ENCODE measurements around the gene UBE2N. TPM values are rescaled to one million over a fixed set of nuclear protein-coding genes. Genes with fewer than 3 reads are reported as not detected.

The UBE2N gene
- total and polyA plus RNA-seq, 10 of the 15 experiments (the other 5 are each of a cell fraction or from before 2014, with no cell fraction given): 243 to 945 (median 443) TPM

DNA sequence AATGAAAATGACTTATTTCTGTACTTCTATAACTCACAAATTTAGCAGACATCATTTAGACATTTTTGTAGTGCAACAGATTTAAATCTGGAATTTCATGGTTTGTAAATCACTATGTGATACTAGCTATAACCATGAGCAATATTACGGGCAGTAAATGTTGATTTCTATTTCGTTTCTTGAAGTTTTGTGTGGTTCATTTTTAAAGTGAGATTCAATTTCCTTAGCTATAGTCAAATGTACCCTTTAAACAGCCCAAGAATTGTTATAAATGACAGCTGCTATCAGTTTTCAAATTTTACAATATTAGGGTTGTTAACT is 33.8 kb downstream of the UBE2N start (continued):
- TF ChIP-seq IRF4 (IDR thresholded peaks at IDR 0.05; ENCODE audit: low read depth, low read length) (no peak), TAF1 (IDR thresholded peaks at IDR 0.05; ENCODE audit: borderline replicate concordance, low read depth, low read length) (no peak), MTA2 (IDR thresholded peaks at IDR 0.05; ENCODE audit: low read depth) (no peak), ESRRA (IDR thresholded peaks at IDR 0.05; ENCODE audit: low read length) (no peak), LARP7 (IDR thresholded peaks at IDR 0.05) (no peak)

DNA sequence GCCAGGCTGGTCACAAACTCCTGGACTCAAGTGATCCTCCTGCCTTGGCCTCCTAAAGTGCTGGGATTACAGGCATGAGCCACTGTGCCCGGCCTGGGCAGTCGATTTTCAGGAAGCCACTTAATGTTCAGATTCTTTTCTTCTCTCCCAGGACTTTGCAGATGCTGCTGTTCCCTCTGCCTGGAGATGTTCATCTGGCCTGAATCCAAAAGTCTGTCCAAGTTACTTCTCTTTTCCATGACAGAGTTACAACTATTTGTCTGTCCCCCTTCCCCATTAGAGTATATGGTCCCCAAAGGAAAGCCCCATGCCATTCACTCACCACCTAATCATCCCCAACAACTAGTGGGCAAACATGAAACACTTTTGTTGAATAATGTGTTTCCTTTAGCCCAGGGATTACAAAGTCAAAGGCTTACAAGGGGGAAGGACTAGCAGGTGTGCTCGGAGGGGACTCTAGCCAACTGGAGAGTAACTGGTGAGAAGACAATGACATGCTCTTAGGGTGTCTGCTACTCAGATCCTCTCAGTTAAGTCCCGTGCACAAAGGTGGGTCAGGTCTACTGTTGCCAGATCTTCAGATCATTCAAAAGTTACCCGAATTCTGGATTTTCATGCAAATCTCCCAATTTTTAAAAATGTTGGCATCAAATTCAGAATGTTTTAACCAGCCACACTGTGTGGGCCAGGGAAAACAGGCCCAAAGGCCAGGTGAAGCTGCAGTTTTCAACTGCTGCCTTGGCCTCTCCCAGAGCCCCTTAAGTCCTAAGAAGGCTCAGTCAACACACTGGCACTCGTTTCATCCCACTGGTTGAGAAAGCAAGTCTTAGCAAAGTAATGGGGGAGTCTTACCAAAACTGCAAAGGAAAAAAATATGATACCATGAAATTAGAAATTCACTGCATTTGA is 34.4 kb downstream of the UBE2N start:
- in situ Hi-C loops (cut with MboI) (loop anchor here (5.0 kb wide), 1 partner anchor 625 kb away; no protein-coding TSS in a partner anchor), intact Hi-C loops (cut with micrococcal nuclease; ENCODE audit: unreplicated experiment) (no loop called here)
- CTCF ChIA-PET: interaction anchor here (1.6 to 8.9 kb wide), 3 partner anchors 10 to 420 kb away, joined by 10 to 77 read pairs (median 11); no protein-coding TSS in a partner anchor
- no peak overlapping the region for H3K9ac ChIP-seq (ENCODE audit: control insufficient read depth, insufficient read depth, low read length)
- no peaks in the 10 kb centered on the region for H3K27me3 ChIP-seq (replicated peaks in 1 of 2; ENCODE audit: control insufficient read depth in 2 of 2, insufficient read depth in 2 of 2, low read length in 1 of 2)
- POLR2A ChIA-PET: no interaction called here
- ATAC-seq (no peak; the same call in 2 of the 3 replicates), FAIRE-seq (no peak), DNase-seq (ENCODE audit: low read depth, low spot score) (no peak)
- no peak overlapping the region for H3K27ac ChIP-seq (ENCODE audit: control insufficient read depth, insufficient read depth)
- RAD21 ChIA-PET (ENCODE audit: unreplicated experiment): interaction anchor here (0.7 to 2.1 kb wide), 2 partner anchors 13 to 21 kb away, joined by 3 to 10 read pairs; no protein-coding TSS in a partner anchor
- no peaks in the 10 kb centered on the region for H3K4me1 ChIP-seq (ENCODE audit: control insufficient read depth, insufficient read depth, low read length)
- H3K4me2 ChIP-seq (ENCODE audit: control insufficient read depth, insufficient read depth): no peak overlapping the region
- H3K36me3 ChIP-seq (ENCODE audit: control insufficient read depth in 2 of 2, insufficient read depth in 2 of 2, low read length in 1 of 2): peaks cover 3 to 24% of the 10 kb centered on the region in 2 experiments
- H3K79me2 ChIP-seq (ENCODE audit: control insufficient read depth, insufficient read depth, low read length): peaks cover 8% of the 10 kb centered on the region
- SMC1A ChIA-PET (ENCODE audit: uncharacterized antibody, unreplicated experiment): interaction anchor here (0.8 to 4.7 kb wide), 9 partner anchors 9 to 478 kb away, joined by 3 to 39 read pairs (median 5); partner anchors contain the start of gene EEA1
- WGBS (ENCODE audit: insufficient coverage, insufficient replicate concordance, low lambda C conversion rate, missing lambda C conversion rate): 72% methylated on average over 6 of the region's 6 CpGs
- BruUV-seq (replicated peaks): no TSS peak
- H3K4me3 ChIP-seq: no peak overlapping the region
- no peak overlapping the region for H2AFZ ChIP-seq (ENCODE audit: control insufficient read depth, low read depth, low read length)
- H4K20me1 ChIP-seq (ENCODE audit: control insufficient read depth, insufficient read depth): no peaks in the 10 kb centered on the region
- TF ChIP-seq POLR2A (IDR thresholded peaks at IDR 0.05; ENCODE audit: low read depth, low read length) (peak; percentile 50; the same call in 1 of the 2 replicates), NBN (IDR thresholded peaks at IDR 0.05) (no peak), POLR2AphosphoS5 (IDR thresholded peaks at IDR 0.05; ENCODE audit: low read length) (0 out of 2 replicates have a peak, but pooled peaks have one; percentile 21)
- no peaks in the 10 kb centered on the region for H3K9me3 ChIP-seq (replicated peaks; ENCODE audit: control insufficient read depth, insufficient read depth, low read length)
